ENCODE data around the gene RRH. TPM values are rescaled to one million over a fixed set of nuclear protein-coding genes. Genes with fewer than 3 reads are reported as not detected.

Gene RRH
- total RNA-seq, 1 donor from 2014 or later: not detected

DNA sequence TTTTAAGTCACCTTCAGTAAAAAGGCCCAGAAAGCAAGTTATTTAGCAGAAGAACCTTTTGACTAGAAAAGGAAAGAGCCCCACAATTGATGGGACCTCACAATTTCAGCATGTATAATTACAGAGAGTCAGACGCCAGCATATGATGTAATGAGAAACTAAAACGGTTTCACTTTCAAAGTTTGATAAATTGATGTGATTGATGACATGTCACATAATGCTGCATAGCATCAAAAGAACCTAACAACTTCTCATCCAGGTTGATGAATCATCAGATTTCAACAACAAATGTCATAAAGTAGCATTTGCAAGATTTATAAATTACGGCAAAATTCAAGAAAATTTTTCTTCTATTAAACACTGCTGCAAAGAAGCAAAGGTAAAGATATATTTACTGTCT is 16.1 kb upstream of the RRH start:
- intact Hi-C loops (cut with DNase I): loop anchor here (10.0 kb wide), 1 partner anchor 247 kb away; the partner anchor contains the start of gene MCUB
- no peaks in the 10 kb centered on the region for H3K9me3 ChIP-seq

DNA sequence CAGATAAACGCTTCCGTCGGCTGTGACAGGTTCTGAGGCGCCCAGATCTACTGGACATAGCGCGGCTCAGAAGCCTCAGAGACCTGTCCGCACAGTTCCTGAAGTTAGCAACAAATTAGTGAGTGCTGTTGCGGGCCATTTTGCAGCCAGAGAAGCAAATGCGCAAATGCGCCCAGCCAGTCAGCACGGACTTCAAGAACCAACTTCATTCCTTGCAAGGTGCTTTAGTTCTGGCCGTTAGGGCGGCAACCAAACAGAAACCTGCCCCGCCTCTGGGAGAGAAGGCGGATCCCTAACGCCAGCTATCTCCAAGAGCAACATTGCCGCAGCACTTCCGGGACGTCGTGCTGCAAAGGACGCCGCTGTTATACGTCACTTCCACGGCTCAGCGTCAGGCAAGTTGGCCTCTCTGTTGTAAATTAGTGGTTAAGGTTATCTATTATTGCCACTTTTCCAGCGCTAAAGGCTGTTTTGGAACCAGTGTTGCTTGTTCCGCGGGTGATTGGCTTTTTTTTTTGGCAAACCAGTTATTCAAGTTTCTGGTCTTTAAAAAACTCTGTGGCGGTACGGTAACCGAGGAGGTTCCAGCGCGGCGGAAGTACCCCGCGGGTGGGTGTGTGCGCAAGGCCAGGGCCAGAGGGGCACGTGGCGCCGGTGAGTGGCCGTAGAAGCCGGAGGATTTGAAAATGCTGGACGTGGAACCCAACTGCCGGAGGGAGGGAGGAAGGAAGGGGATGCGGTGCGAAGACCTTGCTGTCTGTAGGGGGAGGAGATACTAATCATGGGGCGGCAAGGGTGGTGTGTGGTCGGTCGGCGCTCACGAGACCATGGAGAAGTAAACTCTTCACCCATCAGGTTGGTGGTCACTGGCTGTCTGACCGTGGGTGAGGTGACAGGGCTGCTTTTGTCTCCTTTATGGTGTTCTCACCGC is 12.4 kb upstream of the RRH start, which contains the start of gene GAR1:
Gene GAR1, plus strand, starts transcription at position 612 of the 931 bp plus-strand sequence. CDS start 403 bp downstream, outside the sequence.
- intact Hi-C loops (cut with DNase I): loop anchor here (2.0 to 10.0 kb wide), 7 partner anchors 85 to 1193 kb away; partner anchors contain the start of genes CASP6, ELOVL6, MCUB and OSTC
- peaks cover 6% of the 10 kb centered on the region in 2 donors for H3K4me1 ChIP-seq
- DNase-seq (ENCODE audit: low spot score in 2 of 2): peak; percentile 57 to 93
- H3K27me3 ChIP-seq: no peaks in the 10 kb centered on the region
- H3K36me3 ChIP-seq: peaks cover 0 to 6% of the 10 kb centered on the region in 2 donors
- no peaks in the 10 kb centered on the region for H3K9me3 ChIP-seq
- H3K4me3 ChIP-seq: peak within 1 kb of the TSS; percentile 68 to 80
- TF ChIP-seq, protein P1, sequence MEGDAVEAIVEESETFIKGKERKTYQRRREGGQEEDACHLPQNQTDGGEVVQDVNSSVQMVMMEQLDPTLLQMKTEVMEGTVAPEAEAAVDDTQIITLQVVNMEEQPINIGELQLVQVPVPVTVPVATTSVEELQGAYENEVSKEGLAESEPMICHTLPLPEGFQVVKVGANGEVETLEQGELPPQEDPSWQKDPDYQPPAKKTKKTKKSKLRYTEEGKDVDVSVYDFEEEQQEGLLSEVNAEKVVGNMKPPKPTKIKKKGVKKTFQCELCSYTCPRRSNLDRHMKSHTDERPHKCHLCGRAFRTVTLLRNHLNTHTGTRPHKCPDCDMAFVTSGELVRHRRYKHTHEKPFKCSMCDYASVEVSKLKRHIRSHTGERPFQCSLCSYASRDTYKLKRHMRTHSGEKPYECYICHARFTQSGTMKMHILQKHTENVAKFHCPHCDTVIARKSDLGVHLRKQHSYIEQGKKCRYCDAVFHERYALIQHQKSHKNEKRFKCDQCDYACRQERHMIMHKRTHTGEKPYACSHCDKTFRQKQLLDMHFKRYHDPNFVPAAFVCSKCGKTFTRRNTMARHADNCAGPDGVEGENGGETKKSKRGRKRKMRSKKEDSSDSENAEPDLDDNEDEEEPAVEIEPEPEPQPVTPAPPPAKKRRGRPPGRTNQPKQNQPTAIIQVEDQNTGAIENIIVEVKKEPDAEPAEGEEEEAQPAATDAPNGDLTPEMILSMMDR (IDR thresholded peaks at IDR 0.05): no peak
- H3K27ac ChIP-seq: peak within 1 kb of the TSS; percentile 66 to 87

More for the DNA sequence above, 16.1 kb upstream of the RRH start:
- H3K27me3 ChIP-seq: no peaks in the 10 kb centered on the region
- TF ChIP-seq, protein P1 (IDR thresholded peaks at IDR 0.05): no peak
- no peak overlapping the region for H3K27ac ChIP-seq
- peaks cover 6% of the 10 kb centered on the region in 2 donors for H3K4me1 ChIP-seq
- no peaks in the 10 kb centered on the region for H3K36me3 ChIP-seq
- no peak overlapping the region for H3K4me3 ChIP-seq
- DNase-seq (ENCODE audit: low spot score in 2 of 2): no peak

DNA sequence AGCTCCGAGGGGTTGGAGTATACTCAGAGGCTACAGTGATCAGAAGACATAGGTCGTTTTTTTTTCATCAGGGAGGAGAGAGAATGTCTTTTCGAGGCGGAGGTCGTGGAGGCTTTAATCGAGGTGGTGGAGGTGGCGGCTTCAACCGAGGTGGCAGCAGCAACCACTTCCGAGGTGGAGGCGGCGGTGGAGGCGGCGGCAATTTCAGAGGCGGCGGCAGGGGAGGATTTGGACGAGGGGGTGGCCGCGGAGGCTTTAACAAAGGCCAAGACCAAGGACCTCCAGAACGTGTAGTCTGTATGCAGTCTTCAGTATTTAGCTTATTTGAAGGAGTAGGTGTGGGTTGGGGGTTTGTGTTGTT is 11.7 kb upstream of the RRH start:
- no peak for DNase-seq (ENCODE audit: low spot score in 2 of 2)
- Histone ChIP-seq H3K9me3 (no peaks in the 10 kb centered on the region), H3K4me3 (peak overlapping the region; percentile 68 to 80), H3K36me3 (peaks cover 0 to 6% of the 10 kb centered on the region in 2 donors), H3K4me1 (peaks cover 6% of the 10 kb centered on the region in 2 donors), H3K27me3 (no peaks in the 10 kb centered on the region), H3K27ac (peak overlapping the region; percentile 66 to 87)
- TF ChIP-seq, protein P1 (IDR thresholded peaks at IDR 0.05): no peak
- intact Hi-C loops (cut with DNase I): loop anchor here (2.0 to 10.0 kb wide), 5 partner anchors 113 to 1194 kb away; partner anchors contain the start of genes CASP6, ELOVL6, MCUB and OSTC

DNA sequence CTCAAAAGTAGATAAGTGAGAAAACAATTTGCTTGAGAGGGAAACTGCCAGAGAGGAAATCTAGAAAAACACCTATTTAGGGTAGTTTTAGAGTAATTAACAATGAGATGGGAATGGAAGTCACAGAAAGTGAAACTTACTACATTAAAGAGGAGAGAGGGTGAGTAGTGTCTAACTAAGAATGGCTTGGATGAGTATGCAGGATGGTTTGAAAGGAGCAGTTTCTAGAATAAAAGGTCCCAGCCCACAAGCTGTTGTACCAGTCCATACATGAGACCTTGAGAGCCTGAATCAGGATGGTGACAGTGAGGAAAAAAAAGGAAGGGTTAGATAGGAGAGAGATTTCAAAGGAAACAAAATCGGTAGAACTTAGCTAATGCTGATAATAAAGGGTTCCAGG is 10.9 kb upstream of the RRH start:
- DNase-seq (ENCODE audit: low spot score in 2 of 2): no peak
- intact Hi-C loops (cut with DNase I): loop anchor here (2.0 to 10.0 kb wide), 5 partner anchors 114 to 1195 kb away; partner anchors contain the start of genes CASP6, ELOVL6, MCUB and OSTC
- H3K4me3 ChIP-seq: peak overlapping the region in 1 of 2 donors; percentile 80

DNA sequence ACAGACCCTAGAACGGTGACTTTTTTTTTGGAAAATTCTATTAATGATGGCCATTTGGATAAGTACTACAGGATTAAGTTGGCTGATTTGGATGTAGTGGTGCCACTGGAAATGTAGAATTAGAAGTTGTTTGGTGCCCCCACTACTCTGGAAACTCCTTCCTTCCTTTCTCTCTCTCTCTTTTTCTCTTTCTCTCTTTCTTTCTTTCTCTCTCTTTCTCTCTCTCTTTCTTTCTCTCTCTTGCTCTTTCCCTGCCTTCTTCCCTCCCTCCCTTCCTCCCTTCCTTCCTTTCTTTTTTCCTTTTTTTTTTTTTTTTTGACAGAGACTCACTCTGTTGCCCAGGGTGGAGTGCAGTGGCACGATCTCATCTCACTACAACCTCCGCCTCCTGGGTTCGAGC is 9.5 kb upstream of the RRH start:
- intact Hi-C loops (cut with DNase I): loop anchor here (5.0 to 10.0 kb wide), 4 partner anchors 253 to 1196 kb away; partner anchors contain the start of genes ELOVL6, MCUB, OSTC and RPL34
- TF ChIP-seq, protein P1 (IDR thresholded peaks at IDR 0.05): no peak
- H3K27ac ChIP-seq: no peak overlapping the region
- H3K4me3 ChIP-seq: no peak overlapping the region
- no peak for DNase-seq (ENCODE audit: low spot score in 2 of 2)
- H3K36me3 ChIP-seq: peaks cover 0 to 16% of the 10 kb centered on the region in 2 donors
- H3K4me1 ChIP-seq: peaks cover 6% of the 10 kb centered on the region in 2 donors
- no peaks in the 10 kb centered on the region for H3K9me3 ChIP-seq
- no peaks in the 10 kb centered on the region for H3K27me3 ChIP-seq

More for the DNA sequence above, 10.9 kb upstream of the RRH start:
- H3K36me3 ChIP-seq: peaks cover 0 to 6% of the 10 kb centered on the region in 2 donors
- H3K9me3 ChIP-seq: no peaks in the 10 kb centered on the region
- H3K27me3 ChIP-seq: no peaks in the 10 kb centered on the region
- TF ChIP-seq, protein P1 (IDR thresholded peaks at IDR 0.05): no peak
- H3K4me1 ChIP-seq: peaks cover 6% of the 10 kb centered on the region in 2 donors
- no peak overlapping the region for H3K27ac ChIP-seq

Measured in ascending aorta (tissue), 2 donors.